Subcutaneous adipose tissue (tissue), 4 donors: ENCODE results near the gene PTBP1. TPM values are rescaled to one million over a fixed set of nuclear protein-coding genes. Genes with fewer than 3 reads are reported as not detected.

Experiments used
- CTCF ChIP-seq: fragments of 450-650 bp; IDR thresholded peaks from one replicate; pipeline ENCODE4 v1.5.1; 2016; ENCODE audit warnings: low read depth, mild to moderate bottlenecking, control low read depth, antibody characterized with exemption, moderate library complexity
- total RNA-seq, 4 donors: library from RNA; depleted of rRNA; stranded (reverse); fragments of >200 nt; gene quantifications; one replicate each; pipeline ENCODE4 v1.1.0, GENCODE V29; 2016

Gene PTBP1
- total RNA-seq, 4 donors from 2014 or later = 77.5 to 108 (median 87.8) TPM

GRCh38 chr19:831407-832369, 34.4 kb downstream of the PTBP1 start:
- no peak for TF ChIP-seq CTCF

- TF ChIP-seq CTCF = no peak
Measured at GRCh38 chr19:834216-834615, 37.0 kb downstream of the PTBP1 start.

GRCh38 chr19:835210-835810, 38.1 kb downstream of the PTBP1 start:
- no peak for TF ChIP-seq CTCF

- TF ChIP-seq CTCF = no peak
Measured at GRCh38 chr19:840519-841206, 43.4 kb downstream of the PTBP1 start, which contains the start of gene PRTN3. PRTN3 (plus strand) TSS chr19:840999; CDS start chr19:841009, 10 bp downstream.

- TF ChIP-seq CTCF = no peak
Measured at GRCh38 chr19:843180-843835, 46.1 kb downstream of the PTBP1 start.

GRCh38 chr19:843836-844545, 46.7 kb downstream of the PTBP1 start:
- no peak for TF ChIP-seq CTCF
